ENCODE results near the gene CCNH.

Gene CCNH

GRCh38 chr5:87388129-87388528 is 24.6 kb downstream of the CCNH start:
- Histone ChIP-seq H3K4me2 (ENCODE audit: low read depth, low read length, poor library complexity, severe bottlenecking) (no peak overlapping the region), H3K79me2 (ENCODE audit: insufficient read depth, low read length) (no peaks in the 10 kb centered on the region), H4K20me1 (ENCODE audit: low read depth, low read length) (no peaks in the 10 kb centered on the region; the same call in 1 of the 2 replicates), H3K9me2 (replicated peaks; ENCODE audit: insufficient read depth, low read length) (no peaks in the 10 kb centered on the region), H3K9ac (ENCODE audit: low read length) (no peak overlapping the region), H3K27me3 (ENCODE audit: low read length) (no peaks in the 10 kb centered on the region), H3K4me3 (ENCODE audit: insufficient read depth, low read length, poor library complexity, severe bottlenecking) (no peak overlapping the region), H2AFZ (ENCODE audit: low read depth, low read length, severe bottlenecking) (no peak overlapping the region), H3K9me3 (ENCODE audit: insufficient read depth, low read length) (no peaks in the 10 kb centered on the region), H3K36me3 (ENCODE audit: low read length) (peaks cover 71% of the 10 kb centered on the region), H3F3A (ENCODE audit: insufficient read depth) (peaks cover 14% of the 10 kb centered on the region), H3K27ac (ENCODE audit: low read depth, low read length) (no peak overlapping the region)
- TF ChIP-seq EZH2phosphoT487 (conservative IDR thresholded peaks at IDR 0.05; ENCODE audit: low read length), result no peak
- TF ChIP-seq, protein P1, sequence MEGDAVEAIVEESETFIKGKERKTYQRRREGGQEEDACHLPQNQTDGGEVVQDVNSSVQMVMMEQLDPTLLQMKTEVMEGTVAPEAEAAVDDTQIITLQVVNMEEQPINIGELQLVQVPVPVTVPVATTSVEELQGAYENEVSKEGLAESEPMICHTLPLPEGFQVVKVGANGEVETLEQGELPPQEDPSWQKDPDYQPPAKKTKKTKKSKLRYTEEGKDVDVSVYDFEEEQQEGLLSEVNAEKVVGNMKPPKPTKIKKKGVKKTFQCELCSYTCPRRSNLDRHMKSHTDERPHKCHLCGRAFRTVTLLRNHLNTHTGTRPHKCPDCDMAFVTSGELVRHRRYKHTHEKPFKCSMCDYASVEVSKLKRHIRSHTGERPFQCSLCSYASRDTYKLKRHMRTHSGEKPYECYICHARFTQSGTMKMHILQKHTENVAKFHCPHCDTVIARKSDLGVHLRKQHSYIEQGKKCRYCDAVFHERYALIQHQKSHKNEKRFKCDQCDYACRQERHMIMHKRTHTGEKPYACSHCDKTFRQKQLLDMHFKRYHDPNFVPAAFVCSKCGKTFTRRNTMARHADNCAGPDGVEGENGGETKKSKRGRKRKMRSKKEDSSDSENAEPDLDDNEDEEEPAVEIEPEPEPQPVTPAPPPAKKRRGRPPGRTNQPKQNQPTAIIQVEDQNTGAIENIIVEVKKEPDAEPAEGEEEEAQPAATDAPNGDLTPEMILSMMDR (IDR thresholded peaks at IDR 0.05; ENCODE audit: insufficient read depth, low read length, poor library complexity, severe bottlenecking), result no peak

GRCh38 chr5:87385802-87386201 is 26.9 kb downstream of the CCNH start:
- H3K4me3 ChIP-seq (ENCODE audit: insufficient read depth, low read length, poor library complexity, severe bottlenecking), result no peak overlapping the region
- H3K9me3 ChIP-seq (ENCODE audit: insufficient read depth, low read length), result no peaks in the 10 kb centered on the region
- peaks cover 63% of the 10 kb centered on the region for H3K36me3 ChIP-seq (ENCODE audit: low read length)
- TF ChIP-seq EZH2phosphoT487 (conservative IDR thresholded peaks at IDR 0.05; ENCODE audit: low read length), result no peak
- TF ChIP-seq, protein P1 (IDR thresholded peaks at IDR 0.05; ENCODE audit: insufficient read depth, low read length, poor library complexity, severe bottlenecking), result no peak
- H3K79me2 ChIP-seq (ENCODE audit: insufficient read depth, low read length), result no peaks in the 10 kb centered on the region
- no peak overlapping the region for H3K27ac ChIP-seq (ENCODE audit: low read depth, low read length)
- peaks cover 16% of the 10 kb centered on the region for H3F3A ChIP-seq (ENCODE audit: insufficient read depth)
- H4K20me1 ChIP-seq (ENCODE audit: low read depth, low read length), result no peaks in the 10 kb centered on the region; the same call in 1 of the 2 replicates
- H3K9me2 ChIP-seq (replicated peaks; ENCODE audit: insufficient read depth, low read length), result no peaks in the 10 kb centered on the region
- H3K27me3 ChIP-seq (ENCODE audit: low read length), result no peaks in the 10 kb centered on the region
- no peak overlapping the region for H3K9ac ChIP-seq (ENCODE audit: low read length)
- H2AFZ ChIP-seq (ENCODE audit: low read depth, low read length, severe bottlenecking), result no peak overlapping the region
- H3K4me2 ChIP-seq (ENCODE audit: low read depth, low read length, poor library complexity, severe bottlenecking), result no peak overlapping the region

DNA sequence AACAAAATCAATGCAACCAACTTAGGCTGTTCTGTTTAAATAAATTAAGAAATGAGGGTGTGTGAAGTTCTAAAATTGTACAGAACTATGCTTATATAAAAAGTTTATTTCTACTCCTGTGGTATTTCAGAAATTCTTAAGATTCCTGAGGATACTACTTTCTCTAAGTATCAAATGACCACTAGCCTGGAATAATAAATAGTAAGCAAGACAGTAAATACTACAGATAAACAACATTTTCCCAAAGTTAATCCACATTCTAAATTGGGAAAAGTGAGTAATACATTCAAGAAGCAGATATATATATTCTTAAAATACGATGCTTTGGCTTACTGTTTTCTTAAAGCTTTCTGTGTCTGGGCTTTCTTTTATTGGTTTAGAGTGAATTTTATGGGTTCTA is 29.5 kb downstream of the CCNH start:
- TF ChIP-seq, protein P1 (IDR thresholded peaks at IDR 0.05; ENCODE audit: insufficient read depth, low read length, poor library complexity, severe bottlenecking), result no peak
- no peak for TF ChIP-seq EZH2phosphoT487 (conservative IDR thresholded peaks at IDR 0.05; ENCODE audit: low read length)
- no peaks in the 10 kb centered on the region for H3K27me3 ChIP-seq (ENCODE audit: low read length)
- H3K9ac ChIP-seq (ENCODE audit: low read length), result no peak overlapping the region
- no peaks in the 10 kb centered on the region for H3K9me3 ChIP-seq (ENCODE audit: insufficient read depth, low read length)
- H3K4me2 ChIP-seq (ENCODE audit: low read depth, low read length, poor library complexity, severe bottlenecking), result no peak overlapping the region
- H3K79me2 ChIP-seq (ENCODE audit: insufficient read depth, low read length), result no peaks in the 10 kb centered on the region
- H3K9me2 ChIP-seq (replicated peaks; ENCODE audit: insufficient read depth, low read length), result no peaks in the 10 kb centered on the region
- H3K4me3 ChIP-seq (ENCODE audit: insufficient read depth, low read length, poor library complexity, severe bottlenecking), result no peak overlapping the region
- no peak overlapping the region for H2AFZ ChIP-seq (ENCODE audit: low read depth, low read length, severe bottlenecking)
- H3K36me3 ChIP-seq (ENCODE audit: low read length), result peaks cover 76% of the 10 kb centered on the region
- H3K27ac ChIP-seq (ENCODE audit: low read depth, low read length), result no peak overlapping the region
- H3F3A ChIP-seq (ENCODE audit: insufficient read depth), result peaks cover 16% of the 10 kb centered on the region
- no peaks in the 10 kb centered on the region for H4K20me1 ChIP-seq (ENCODE audit: low read depth, low read length)
